GM13977 (cell line): ENCODE data around the gene PET100.

ENCODE experiments used
- DNase-seq: peaks from one replicate; pipeline ENCODE4 v3.0.0; 2012; ENCODE audit warnings: low spot score
- CTCF ChIP-seq: IDR thresholded peaks from 2 replicates; pipeline ENCODE4 v1.5.1; 2012; ENCODE audit warnings: mild to moderate bottlenecking, control low read depth; ENCODE audit not compliant: insufficient read depth; ENCODE audit errors: extremely low read depth, missing control alignments
- in situ Hi-C: fragments of 300-500 bp; cut with MboI; formaldehyde crosslinking; loops from one replicate; pipeline ENCODE4 v1.12.0; 2022; ENCODE audit warnings: low sequenced_read_pairs, low pct_unique_long_range_greater_than_20kb, mixed read lengths, inconsistent platforms; ENCODE audit not compliant: unreplicated experiment

Gene PET100

GRCh38 chr19:7624810-7625209, 4.8 kb upstream of the PET100 start:
- in situ Hi-C loops: no loop called here
- no peak for DNase-seq
- TF ChIP-seq CTCF: no peak

DNA sequence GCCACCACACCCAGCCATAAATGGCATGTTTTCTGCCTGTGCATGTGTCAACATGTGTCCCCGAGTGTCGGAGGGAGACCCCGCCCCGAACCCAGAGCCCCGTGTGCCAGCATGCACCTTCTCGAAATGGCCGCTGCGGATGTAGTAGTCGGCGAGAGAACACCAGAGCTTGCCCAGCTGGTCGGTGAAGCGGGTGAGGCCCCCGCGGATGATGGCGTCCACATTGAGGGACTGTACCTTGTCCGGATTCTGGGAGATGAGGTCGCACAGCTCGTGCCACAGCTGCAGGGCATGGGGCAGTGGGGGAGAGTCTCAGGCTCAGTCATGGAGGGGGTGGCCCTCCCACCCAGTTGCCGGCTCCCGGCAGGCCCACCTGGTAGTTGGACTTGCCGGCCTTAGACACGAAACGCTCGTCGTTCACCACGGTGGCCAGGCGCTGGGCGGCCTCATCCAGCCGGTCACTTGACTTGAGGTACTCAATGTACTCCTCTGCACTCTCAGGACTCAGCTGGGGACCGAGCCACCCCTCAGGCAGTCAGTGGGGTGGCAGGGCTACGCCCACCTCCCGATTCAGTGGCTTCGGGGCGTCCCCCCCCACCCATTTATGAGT, 3.7 kb upstream of the PET100 start:
- TF ChIP-seq CTCF: no peak
- in situ Hi-C loops: no loop called here
- no peak for DNase-seq

- in situ Hi-C loops: no loop called here
- TF ChIP-seq CTCF: no peak
Observed at GRCh38 chr19:7627166-7627565, 2.4 kb upstream of the PET100 start.

DNA sequence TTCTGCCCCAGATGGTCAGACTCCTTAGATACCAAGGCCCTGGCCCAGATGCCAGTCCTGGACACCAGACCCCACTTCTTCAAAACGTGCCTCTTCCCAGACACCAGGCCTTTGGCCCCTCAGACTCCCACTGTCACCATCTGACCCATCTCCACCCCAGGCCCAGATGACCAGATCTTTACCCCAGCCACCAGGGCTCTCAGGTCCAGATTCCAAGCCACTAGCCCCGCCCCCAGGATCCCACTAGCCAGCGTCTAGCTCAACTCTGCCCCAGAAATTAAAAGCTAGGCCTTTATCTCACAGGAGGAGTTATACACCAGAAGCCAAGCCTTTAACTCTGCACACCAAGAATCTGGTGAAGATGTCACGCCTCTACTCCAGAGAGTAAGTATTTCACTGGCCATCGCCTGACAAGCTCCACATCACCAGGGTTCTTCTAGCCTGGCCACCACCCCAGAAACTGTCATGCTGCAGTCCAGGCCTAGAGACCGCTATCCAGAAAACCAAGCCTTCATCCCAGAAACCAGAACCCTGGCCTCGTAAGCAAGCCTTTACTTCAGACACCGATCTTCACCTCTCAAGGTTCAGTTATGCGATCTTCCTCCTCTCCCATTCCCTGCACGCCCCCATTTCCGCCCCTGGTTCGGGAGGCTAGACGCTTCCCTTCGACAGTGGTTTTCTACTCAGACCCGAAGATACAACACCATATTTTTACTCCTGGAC, 843 bp upstream of the PET100 start:
- DNase-seq: no peak
- in situ Hi-C loops: no loop called here

More at GRCh38 chr19:7627166-7627565, 2.4 kb upstream of the PET100 start:
- no peak for DNase-seq

DNA sequence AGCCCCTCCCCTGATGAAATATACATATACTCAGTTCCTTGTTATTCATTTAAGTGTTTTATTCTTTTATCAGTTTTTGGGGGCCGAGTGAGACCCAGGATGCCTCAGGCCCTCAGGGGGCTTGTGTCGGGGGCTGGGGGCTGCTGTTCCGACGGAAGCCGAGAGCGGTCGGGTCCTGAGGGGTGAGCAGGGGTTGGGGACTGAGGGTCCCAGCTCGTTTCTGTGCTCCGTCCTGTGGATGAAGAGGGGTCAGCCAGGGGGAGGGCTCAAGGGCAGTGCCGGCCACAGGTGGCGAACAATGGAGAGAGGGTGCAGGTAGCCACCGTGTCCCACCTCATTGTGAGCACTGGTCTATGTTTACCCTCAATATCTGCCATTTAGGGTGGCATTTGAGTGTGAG, 2.0 kb downstream of the PET100 start:
- in situ Hi-C loops: no loop called here
- TF ChIP-seq CTCF: no peak
- DNase-seq: no peak

More for the DNA sequence above, 843 bp upstream of the PET100 start:
- TF ChIP-seq CTCF: no peak

- DNase-seq: no peak
- TF ChIP-seq CTCF: no peak
- in situ Hi-C loops: no loop called here
Observed at GRCh38 chr19:7632340-7633203, 3.0 kb downstream of the PET100 start.
